ENCODE data around the gene VPS51. TPM values are rescaled to one million over a fixed set of nuclear protein-coding genes. Genes with fewer than 3 reads are reported as not detected.

VPS51 gene
- total RNA-seq, 6 experiments from 2014 or later = 41.5 to 170 (median 50.2) TPM

DNA sequence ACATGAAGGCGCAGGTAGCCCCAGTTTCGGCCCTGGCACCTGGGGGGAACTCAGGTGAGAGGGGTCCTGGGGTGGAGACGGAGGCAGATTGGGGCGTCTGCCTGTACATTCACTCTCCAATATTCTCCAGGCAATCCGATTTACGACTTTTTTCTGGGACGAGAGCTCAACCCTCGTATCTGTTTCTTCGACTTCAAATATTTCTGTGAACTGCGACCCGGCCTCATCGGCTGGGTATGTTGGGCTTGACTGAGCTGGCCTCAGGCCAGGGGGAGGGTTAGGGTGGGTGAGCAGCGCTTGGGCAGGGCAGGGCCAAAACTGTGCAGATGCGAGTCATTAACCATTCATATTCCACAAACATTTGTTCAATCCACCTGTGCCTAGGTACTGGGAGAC lies 17.3 kb downstream of the VPS51 start:
- no peak for ATAC-seq
- WGBS (ENCODE audit: insufficient coverage, low coverage, low lambda C conversion rate, missing lambda C conversion rate) = 9% methylated on average over 14 of the region's 14 CpGs
- no peaks in the 10 kb centered on the region for H3K27me3 ChIP-seq
- intact Hi-C loops (cut with DNase I) = loop anchor here in 1 of 2 donors (5.0 kb wide), 1 partner anchor 144 kb away; no protein-coding TSS in a partner anchor
- no peak for TF ChIP-seq POLR2A (IDR thresholded peaks at IDR 0.05)
- TF ChIP-seq, protein P1, sequence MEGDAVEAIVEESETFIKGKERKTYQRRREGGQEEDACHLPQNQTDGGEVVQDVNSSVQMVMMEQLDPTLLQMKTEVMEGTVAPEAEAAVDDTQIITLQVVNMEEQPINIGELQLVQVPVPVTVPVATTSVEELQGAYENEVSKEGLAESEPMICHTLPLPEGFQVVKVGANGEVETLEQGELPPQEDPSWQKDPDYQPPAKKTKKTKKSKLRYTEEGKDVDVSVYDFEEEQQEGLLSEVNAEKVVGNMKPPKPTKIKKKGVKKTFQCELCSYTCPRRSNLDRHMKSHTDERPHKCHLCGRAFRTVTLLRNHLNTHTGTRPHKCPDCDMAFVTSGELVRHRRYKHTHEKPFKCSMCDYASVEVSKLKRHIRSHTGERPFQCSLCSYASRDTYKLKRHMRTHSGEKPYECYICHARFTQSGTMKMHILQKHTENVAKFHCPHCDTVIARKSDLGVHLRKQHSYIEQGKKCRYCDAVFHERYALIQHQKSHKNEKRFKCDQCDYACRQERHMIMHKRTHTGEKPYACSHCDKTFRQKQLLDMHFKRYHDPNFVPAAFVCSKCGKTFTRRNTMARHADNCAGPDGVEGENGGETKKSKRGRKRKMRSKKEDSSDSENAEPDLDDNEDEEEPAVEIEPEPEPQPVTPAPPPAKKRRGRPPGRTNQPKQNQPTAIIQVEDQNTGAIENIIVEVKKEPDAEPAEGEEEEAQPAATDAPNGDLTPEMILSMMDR (IDR thresholded peaks at IDR 0.05) = no peak
- H3K36me3 ChIP-seq = peaks cover 0 to 4% (median 1%) of the 10 kb centered on the region in 4 donors
- no peaks in the 10 kb centered on the region for H3K9me3 ChIP-seq
- peaks cover 0 to 44% (median 26%) of the 10 kb centered on the region in 4 donors for H3K4me1 ChIP-seq
- no peak for DNase-seq
- H3K4me3 ChIP-seq = peak overlapping the region in 2 of 3 donors; percentile 54 to 62
- peak overlapping the region; percentile 64 to 93 (median 69) for H3K27ac ChIP-seq

DNA sequence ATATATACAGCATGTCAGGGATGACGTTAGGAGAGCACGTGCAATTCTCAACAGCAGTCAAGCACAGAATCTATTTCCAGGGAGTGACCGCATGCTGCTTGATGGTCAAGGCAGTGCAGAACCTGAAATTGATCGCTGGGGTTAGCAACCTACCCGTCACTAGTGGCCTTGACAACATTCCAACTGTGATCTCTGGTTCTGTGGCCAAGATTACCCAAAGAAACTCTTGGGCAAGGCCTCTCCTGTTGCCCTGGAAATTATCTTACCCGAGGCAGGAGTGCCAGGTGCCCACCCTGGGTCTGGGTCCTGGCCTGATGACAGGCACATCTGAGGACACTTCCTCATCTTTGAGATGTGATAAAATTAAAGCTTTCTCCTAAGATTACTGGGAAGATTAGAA lies 17.8 kb downstream of the VPS51 start:
- Histone ChIP-seq H3K4me3 (no peak overlapping the region), H3K4me1 (peaks cover 0 to 44% (median 26%) of the 10 kb centered on the region in 4 donors), H3K36me3 (peaks cover 0 to 5% (median 1%) of the 10 kb centered on the region in 4 donors), H3K27me3 (no peaks in the 10 kb centered on the region), H3K27ac (peak overlapping the region; percentile 64 to 93 (median 69)), H3K9me3 (no peaks in the 10 kb centered on the region)
- DNase-seq = peak in 1 of 3 donors; percentile 82
- TF ChIP-seq, protein P1 (IDR thresholded peaks at IDR 0.05) = no peak
- TF ChIP-seq POLR2A (IDR thresholded peaks at IDR 0.05) = no peak
- intact Hi-C loops (cut with DNase I) = loop anchor here in 1 of 2 donors (5.0 kb wide), 1 partner anchor 143 kb away; no protein-coding TSS in a partner anchor
- WGBS (ENCODE audit: insufficient coverage, low coverage, low lambda C conversion rate, missing lambda C conversion rate) = 16% methylated on average over 6 of the region's 6 CpGs
- ATAC-seq = peak in 2 of 4 donors; percentile 2 to 4

DNA sequence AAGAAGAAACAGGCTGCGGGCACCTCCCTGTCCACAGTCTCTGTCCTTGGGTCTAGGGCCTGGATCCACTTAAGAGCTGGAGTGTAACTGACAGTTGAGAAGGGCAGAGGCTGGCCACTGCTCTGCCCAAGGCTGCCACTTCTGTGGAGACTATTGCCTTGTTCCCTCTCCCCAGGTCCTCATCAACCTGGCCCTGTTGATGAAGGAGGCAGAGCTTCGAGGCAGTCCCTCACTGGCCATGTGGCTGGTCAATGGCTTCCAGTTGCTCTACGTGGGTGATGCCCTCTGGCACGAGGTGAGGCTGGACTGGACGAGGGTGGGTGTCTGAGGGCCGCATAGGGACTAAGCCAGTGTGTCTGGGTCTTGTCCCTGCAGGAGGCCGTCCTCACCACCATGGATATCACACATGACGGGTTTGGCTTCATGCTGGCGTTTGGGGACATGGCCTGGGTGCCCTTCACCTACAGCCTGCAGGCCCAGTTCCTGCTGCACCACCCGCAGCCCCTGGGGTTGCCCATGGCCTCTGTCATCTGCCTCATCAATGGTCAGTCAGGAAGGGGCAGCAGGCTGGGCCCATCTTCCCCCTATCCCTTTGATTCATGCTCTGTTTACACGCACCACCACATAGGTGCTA lies 18.6 kb downstream of the VPS51 start:
- DNase-seq = no peak
- peaks cover 0 to 11% (median 2%) of the 10 kb centered on the region in 4 donors for H3K36me3 ChIP-seq

DNA sequence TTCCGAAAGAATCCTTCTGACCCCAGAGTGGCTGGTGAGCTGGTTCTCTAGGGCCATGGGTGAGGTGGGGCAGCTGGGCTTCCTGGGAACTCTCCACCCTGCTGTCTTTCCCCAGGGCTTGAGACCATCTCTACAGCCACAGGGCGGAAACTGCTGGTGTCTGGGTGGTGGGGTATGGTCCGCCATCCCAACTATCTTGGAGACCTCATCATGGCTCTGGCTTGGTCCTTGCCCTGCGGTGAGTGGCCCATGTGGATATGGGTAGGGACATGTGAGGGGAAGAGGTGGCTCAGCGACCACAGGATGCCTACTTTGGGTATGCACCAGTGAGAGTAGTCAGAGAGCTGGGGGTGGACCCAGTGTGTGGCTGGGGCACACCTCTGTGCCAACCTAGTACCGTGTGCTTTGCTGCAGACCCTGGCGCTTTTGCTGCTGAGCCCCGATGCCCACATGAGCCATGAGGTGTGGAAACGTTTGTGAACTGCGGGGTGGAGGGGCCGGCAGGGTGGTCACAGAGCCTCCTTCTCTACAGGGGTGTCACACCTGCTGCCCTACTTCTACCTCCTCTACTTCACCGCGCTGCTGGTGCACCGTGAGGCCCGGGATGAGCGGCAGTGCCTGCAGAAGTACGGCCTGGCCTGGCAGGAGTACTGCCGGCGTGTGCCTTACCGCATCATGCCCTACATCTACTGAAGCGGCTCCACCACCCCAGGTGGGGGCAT lies 19.5 kb downstream of the VPS51 start:
- TF ChIP-seq POLR2A (IDR thresholded peaks at IDR 0.05) = no peak
- TF ChIP-seq, protein P1 (IDR thresholded peaks at IDR 0.05) = no peak
- 86% methylated on average over 1 of the region's 21 CpGs for WGBS (ENCODE audit: insufficient coverage, low coverage, low lambda C conversion rate, missing lambda C conversion rate)
- ATAC-seq (no peak), DNase-seq (peak in 1 of 3 donors; percentile 53)
- Histone ChIP-seq H3K4me3 (no peak overlapping the region), H3K27ac (no peak overlapping the region), H3K9me3 (no peaks in the 10 kb centered on the region), H3K36me3 (peaks cover 3 to 20% (median 9%) of the 10 kb centered on the region in 4 donors), H3K27me3 (no peaks in the 10 kb centered on the region), H3K4me1 (peaks cover 0 to 42% (median 25%) of the 10 kb centered on the region in 4 donors)
- intact Hi-C loops (cut with DNase I) = no loop called here

More for the DNA sequence above, 18.6 kb downstream of the VPS51 start:
- 100% methylated on average over 1 of the region's 11 CpGs for WGBS (ENCODE audit: insufficient coverage, low coverage, low lambda C conversion rate, missing lambda C conversion rate)
- Histone ChIP-seq H3K9me3 (no peaks in the 10 kb centered on the region), H3K4me1 (peaks cover 0 to 44% (median 26%) of the 10 kb centered on the region in 4 donors), H3K4me3 (no peak overlapping the region), H3K27me3 (no peaks in the 10 kb centered on the region), H3K27ac (peak overlapping the region in 2 of 3 donors; percentile 69 to 93)
- intact Hi-C loops (cut with DNase I) = loop anchor here in 1 of 2 donors (5.0 kb wide), 1 partner anchor 143 kb away; no protein-coding TSS in a partner anchor
- ATAC-seq = no peak
- TF ChIP-seq, protein P1 (IDR thresholded peaks at IDR 0.05) = no peak
- no peak for TF ChIP-seq POLR2A (IDR thresholded peaks at IDR 0.05)
